Measurements from ENCODE around the gene ZNF318.

DNA sequence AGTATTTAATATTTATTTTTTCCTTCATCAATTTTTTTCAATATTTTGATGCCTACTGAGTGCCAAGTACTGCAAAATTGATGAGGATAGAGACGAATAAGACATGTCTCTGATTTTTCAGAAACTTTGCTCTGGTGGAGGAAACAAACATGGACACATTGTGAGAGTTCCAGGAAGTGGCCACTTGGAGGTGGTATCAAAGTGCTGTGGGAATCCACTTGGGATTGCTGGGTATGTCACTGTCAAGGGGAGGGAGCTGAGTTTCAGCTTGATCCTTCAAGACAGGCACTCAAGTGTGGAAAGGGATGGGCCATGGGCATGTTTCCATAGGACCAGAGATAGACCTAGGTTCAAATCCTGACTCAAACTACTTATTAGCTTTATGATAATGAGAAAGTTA is 33.4 kb upstream of the ZNF318 start:
- TF ChIP-seq, protein P1, sequence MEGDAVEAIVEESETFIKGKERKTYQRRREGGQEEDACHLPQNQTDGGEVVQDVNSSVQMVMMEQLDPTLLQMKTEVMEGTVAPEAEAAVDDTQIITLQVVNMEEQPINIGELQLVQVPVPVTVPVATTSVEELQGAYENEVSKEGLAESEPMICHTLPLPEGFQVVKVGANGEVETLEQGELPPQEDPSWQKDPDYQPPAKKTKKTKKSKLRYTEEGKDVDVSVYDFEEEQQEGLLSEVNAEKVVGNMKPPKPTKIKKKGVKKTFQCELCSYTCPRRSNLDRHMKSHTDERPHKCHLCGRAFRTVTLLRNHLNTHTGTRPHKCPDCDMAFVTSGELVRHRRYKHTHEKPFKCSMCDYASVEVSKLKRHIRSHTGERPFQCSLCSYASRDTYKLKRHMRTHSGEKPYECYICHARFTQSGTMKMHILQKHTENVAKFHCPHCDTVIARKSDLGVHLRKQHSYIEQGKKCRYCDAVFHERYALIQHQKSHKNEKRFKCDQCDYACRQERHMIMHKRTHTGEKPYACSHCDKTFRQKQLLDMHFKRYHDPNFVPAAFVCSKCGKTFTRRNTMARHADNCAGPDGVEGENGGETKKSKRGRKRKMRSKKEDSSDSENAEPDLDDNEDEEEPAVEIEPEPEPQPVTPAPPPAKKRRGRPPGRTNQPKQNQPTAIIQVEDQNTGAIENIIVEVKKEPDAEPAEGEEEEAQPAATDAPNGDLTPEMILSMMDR (IDR thresholded peaks at IDR 0.05; ENCODE audit: low read depth, low read length, poor library complexity, severe bottlenecking), result no peak
- TF ChIP-seq EZH2phosphoT487 (IDR thresholded peaks at IDR 0.05; ENCODE audit: borderline replicate concordance, low read length), result no peak
